ENCODE data around the gene GOLGA2. TPM values are rescaled to one million over a fixed set of nuclear protein-coding genes. Genes with fewer than 3 reads are reported as not detected.

The GOLGA2 gene
- total RNA-seq, 6 donors from 2014 or later: 78.4 to 138 (median 93.8) TPM

GRCh38 chr9:128249558-128249907 lies 26.3 kb downstream of the GOLGA2 start:
- ATAC-seq (ENCODE audit: low FRiP score in 2 of 2) (no peak), DNase-seq (no peak)
- TF ChIP-seq POLR2A (IDR thresholded peaks at IDR 0.05): no peak
- TF ChIP-seq POLR2AphosphoS5 (IDR thresholded peaks at IDR 0.05): no peak
- no peak for TF ChIP-seq CTCF (IDR thresholded peaks at IDR 0.05)
- no peak for TF ChIP-seq EP300 (IDR thresholded peaks at IDR 0.05)
- no peaks in the 10 kb centered on the region for H3K27me3 ChIP-seq
- 67 to 70% methylated on average over 6 to 8 of the region's 8 CpGs for WGBS, 2 donors
- no peaks in the 10 kb centered on the region for H3K36me3 ChIP-seq
- peaks cover 23 to 36% (median 32%) of the 10 kb centered on the region in 4 donors for H3K4me1 ChIP-seq
- no peak overlapping the region for H3K4me3 ChIP-seq
- no peak overlapping the region for H3K27ac ChIP-seq
- H3K9me3 ChIP-seq: no peaks in the 10 kb centered on the region

- 80 to 81% methylated on average over 5 of the region's 5 CpGs for WGBS, 2 donors
- H3K4me1 ChIP-seq: peaks cover 26 to 47% (median 33%) of the 10 kb centered on the region in 4 donors
- H3K36me3 ChIP-seq: no peaks in the 10 kb centered on the region
- peak overlapping the region in 1 of 4 donors; percentile 82 for H3K27ac ChIP-seq
- TF ChIP-seq EP300 (IDR thresholded peaks at IDR 0.05) (no peak), POLR2AphosphoS5 (IDR thresholded peaks at IDR 0.05) (no peak), POLR2A (IDR thresholded peaks at IDR 0.05) (no peak), CTCF (IDR thresholded peaks at IDR 0.05) (no peak)
- H3K4me3 ChIP-seq: no peak overlapping the region
- H3K27me3 ChIP-seq: no peaks in the 10 kb centered on the region
- H3K9me3 ChIP-seq: no peaks in the 10 kb centered on the region
- ATAC-seq (ENCODE audit: low FRiP score in 2 of 2) (no peak), DNase-seq (no peak)
Observed at GRCh38 chr9:128247226-128247803, 28.5 kb downstream of the GOLGA2 start.

- peak overlapping the region in 1 of 4 donors; percentile 82 for H3K27ac ChIP-seq
- WGBS, 2 donors: 56 to 65% methylated on average over 2 of the region's 2 CpGs
- no peak for DNase-seq
- no peak overlapping the region for H3K4me3 ChIP-seq
- no peak for ATAC-seq (ENCODE audit: low FRiP score in 2 of 2)
- H3K27me3 ChIP-seq: no peaks in the 10 kb centered on the region
- H3K4me1 ChIP-seq: peaks cover 25 to 47% (median 33%) of the 10 kb centered on the region in 4 donors
- no peaks in the 10 kb centered on the region for H3K36me3 ChIP-seq
- TF ChIP-seq CTCF (IDR thresholded peaks at IDR 0.05): no peak
- TF ChIP-seq POLR2A (IDR thresholded peaks at IDR 0.05): no peak
- no peak for TF ChIP-seq POLR2AphosphoS5 (IDR thresholded peaks at IDR 0.05)
- TF ChIP-seq EP300 (IDR thresholded peaks at IDR 0.05): no peak
- H3K9me3 ChIP-seq: no peaks in the 10 kb centered on the region
Observed at GRCh38 chr9:128246471-128246870, 29.3 kb downstream of the GOLGA2 start.

GRCh38 chr9:128245421-128246151 lies 30.2 kb downstream of the GOLGA2 start:
- no peaks in the 10 kb centered on the region for H3K27me3 ChIP-seq
- H3K4me1 ChIP-seq: peaks cover 16 to 40% (median 24%) of the 10 kb centered on the region in 4 donors
- H3K36me3 ChIP-seq: no peaks in the 10 kb centered on the region
- no peaks in the 10 kb centered on the region for H3K9me3 ChIP-seq
- no peak for DNase-seq
- H3K27ac ChIP-seq: peak overlapping the region in 2 of 4 donors; percentile 70 to 82
- H3K4me3 ChIP-seq: no peak overlapping the region
- 24 to 30% methylated on average over 9 to 13 of the region's 13 CpGs for WGBS, 2 donors
- no peak for ATAC-seq (ENCODE audit: low FRiP score in 2 of 2)
- TF ChIP-seq POLR2A (IDR thresholded peaks at IDR 0.05) (no peak), EP300 (IDR thresholded peaks at IDR 0.05) (no peak), CTCF (IDR thresholded peaks at IDR 0.05) (no peak), POLR2AphosphoS5 (IDR thresholded peaks at IDR 0.05) (no peak)

Measured in upper lobe of left lung (tissue), 6 donors.